OCI-LY1 (cell line): ENCODE data around the gene RAPGEF2.

ENCODE experiments used
- EZH2 ChIP-seq: fragments of 200-600 bp; sonication (generic), shearing (Covaris generic); IDR thresholded peaks from 2 replicates; pipeline ENCODE4 v1.8.0; 2017; ENCODE audit warnings: borderline replicate concordance, mixed run types, mild to moderate bottlenecking, antibody characterized with exemption, low read length, moderate library complexity, mixed read lengths
- TF ChIP-seq, protein P1 (sequence below): fragments of 200-600 bp; sonication (generic), shearing (Covaris generic); IDR thresholded peaks from 2 replicates; pipeline ENCODE4 v1.5.1; 2017; ENCODE audit warnings: mild to moderate bottlenecking, antibody characterized with exemption, low read length, moderate library complexity, mixed read lengths

GRCh38 chr4:159158083-159158617, 55.3 kb downstream of the RAPGEF2 start:
- TF ChIP-seq, protein P1, sequence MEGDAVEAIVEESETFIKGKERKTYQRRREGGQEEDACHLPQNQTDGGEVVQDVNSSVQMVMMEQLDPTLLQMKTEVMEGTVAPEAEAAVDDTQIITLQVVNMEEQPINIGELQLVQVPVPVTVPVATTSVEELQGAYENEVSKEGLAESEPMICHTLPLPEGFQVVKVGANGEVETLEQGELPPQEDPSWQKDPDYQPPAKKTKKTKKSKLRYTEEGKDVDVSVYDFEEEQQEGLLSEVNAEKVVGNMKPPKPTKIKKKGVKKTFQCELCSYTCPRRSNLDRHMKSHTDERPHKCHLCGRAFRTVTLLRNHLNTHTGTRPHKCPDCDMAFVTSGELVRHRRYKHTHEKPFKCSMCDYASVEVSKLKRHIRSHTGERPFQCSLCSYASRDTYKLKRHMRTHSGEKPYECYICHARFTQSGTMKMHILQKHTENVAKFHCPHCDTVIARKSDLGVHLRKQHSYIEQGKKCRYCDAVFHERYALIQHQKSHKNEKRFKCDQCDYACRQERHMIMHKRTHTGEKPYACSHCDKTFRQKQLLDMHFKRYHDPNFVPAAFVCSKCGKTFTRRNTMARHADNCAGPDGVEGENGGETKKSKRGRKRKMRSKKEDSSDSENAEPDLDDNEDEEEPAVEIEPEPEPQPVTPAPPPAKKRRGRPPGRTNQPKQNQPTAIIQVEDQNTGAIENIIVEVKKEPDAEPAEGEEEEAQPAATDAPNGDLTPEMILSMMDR: no peak
- TF ChIP-seq EZH2: no peak
